Activated CD4-positive, CD25-positive, alpha-beta regulatory T cell treated with anti-CD3 and anti-CD28 coated beads, Interleukin-2, amount 50 U/mL, for 16 hours (primary cell): ENCODE results near the gene LILRB1.
"Not testable (repeated sequence)": the region's sequence is repeated elsewhere in the genome, so short reads cannot be mapped to it uniquely, and the experiment has no call there.

ENCODE experiments used
- DNase-seq: peaks from one replicate; pipeline ENCODE4 v3.0.0-alpha.2; 2020; ENCODE audit warnings: low read depth, low spot score

The LILRB1 gene

DNA sequence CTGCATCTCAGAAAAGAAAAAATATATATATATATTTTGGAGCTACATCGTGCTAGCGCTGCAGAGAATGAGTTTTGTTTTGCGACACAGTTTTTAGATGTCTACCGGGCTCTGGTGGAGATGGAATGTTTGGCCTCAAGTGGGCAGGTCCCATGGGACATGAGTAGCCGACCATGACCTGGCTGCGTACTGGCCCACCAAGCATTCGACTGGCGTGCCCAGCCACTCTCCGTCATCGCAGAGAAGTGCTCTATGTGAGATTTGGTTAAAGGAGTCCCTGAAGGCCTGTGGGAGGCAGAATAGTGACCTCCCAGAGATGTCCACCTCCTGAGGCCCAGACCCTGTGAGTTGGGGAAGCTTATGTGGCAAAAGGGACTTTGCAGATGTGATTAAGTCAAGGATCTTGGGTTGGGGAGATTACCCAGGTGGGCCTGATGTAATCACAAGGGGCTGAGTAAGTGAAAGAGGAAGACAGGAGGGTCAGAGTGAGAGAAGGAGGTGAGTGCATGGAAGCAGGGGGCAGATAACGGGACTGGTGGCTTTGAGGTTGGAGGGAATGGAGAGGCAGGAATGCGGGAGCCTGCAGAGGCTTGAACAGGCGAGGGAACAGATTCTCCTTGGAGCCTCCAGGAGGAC is 31.7 kb downstream of the LILRB1 start:
- DNase-seq, result no peak

DNA sequence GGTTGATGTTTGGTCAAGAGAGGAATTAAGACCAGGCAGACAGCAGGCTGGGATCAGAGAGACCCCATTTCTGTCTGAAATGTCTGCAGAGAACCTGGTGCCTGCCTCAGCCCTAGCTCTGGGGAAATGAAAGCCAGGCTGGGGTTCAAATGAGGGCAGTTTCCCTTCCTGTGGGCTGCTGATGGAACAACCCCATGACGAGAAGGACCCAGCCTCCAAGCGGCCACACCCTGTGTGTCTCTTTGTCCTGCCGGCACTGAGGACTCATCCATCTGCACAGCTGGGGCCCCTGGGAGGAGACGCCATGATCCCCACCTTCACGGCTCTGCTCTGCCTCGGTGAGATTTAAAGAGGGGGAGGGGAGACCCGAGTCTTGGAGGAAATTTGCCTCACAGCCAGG is 32.4 kb downstream of the LILRB1 start, which contains the start of gene LILRB4:
LILRB4 (plus strand) TSS at position 256 of the 400 bp plus-strand sequence; CDS start at position 305, 49 bp downstream.
- DNase-seq, result no peak

DNA sequence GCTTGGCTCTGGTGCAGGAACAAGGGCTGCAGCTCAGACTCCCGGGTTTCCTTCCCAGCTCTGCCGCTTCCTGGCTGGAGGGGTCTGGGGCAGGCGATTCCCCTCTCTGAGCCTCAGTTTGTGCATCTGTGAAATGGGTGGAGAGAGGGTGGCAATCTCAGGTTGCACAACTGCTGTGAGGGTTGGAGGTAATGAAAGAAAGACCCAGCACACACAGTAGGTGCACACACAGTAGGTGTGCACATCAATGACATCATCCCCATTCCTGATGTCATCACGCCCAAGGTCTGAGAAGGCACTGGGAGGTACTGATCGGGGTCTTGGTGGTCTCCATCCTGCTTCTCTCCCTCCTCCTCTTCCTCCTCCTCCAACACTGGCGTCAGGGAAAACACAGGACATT is 35.2 kb downstream of the LILRB1 start:
- no peak for DNase-seq

DNA sequence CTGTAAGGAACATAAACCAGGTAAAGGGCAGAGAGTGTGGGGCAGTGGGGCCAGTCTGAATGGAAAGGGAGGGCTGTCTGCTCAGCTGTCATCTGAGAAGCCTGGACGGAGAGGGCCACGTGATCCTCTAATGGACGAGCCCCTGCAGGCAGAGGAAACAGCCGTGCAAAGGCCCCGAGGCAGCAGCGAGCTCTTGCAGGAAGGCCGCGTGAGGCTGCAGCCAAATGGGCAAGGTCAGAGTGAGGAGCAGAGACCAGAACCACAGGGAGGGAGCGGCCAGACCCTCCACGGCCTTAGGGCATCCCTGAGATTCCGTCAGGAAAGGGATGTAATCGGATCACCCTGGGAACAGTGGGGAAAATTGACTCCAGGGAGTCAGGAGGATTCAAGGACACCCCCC is 36.9 kb downstream of the LILRB1 start:
- no peak for DNase-seq

DNA sequence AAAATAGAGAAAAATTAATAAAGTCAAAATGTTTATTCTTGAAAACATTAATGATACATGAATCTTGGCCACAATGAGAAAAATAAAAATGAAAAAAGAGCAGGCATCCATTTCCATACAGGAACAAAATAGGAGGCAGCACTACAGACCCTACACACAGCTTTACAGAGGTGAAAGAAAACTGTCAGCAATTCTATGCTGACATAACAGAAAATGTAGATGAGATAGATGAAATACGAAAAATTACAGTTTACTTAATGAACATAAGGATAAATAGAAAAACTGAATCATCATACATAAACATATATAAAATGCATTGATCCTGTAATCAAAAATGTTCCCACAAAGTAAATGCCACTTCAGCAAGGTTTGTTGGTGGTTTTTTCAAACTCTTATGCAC is 38.1 kb downstream of the LILRB1 start:
- no peak for DNase-seq

DNA sequence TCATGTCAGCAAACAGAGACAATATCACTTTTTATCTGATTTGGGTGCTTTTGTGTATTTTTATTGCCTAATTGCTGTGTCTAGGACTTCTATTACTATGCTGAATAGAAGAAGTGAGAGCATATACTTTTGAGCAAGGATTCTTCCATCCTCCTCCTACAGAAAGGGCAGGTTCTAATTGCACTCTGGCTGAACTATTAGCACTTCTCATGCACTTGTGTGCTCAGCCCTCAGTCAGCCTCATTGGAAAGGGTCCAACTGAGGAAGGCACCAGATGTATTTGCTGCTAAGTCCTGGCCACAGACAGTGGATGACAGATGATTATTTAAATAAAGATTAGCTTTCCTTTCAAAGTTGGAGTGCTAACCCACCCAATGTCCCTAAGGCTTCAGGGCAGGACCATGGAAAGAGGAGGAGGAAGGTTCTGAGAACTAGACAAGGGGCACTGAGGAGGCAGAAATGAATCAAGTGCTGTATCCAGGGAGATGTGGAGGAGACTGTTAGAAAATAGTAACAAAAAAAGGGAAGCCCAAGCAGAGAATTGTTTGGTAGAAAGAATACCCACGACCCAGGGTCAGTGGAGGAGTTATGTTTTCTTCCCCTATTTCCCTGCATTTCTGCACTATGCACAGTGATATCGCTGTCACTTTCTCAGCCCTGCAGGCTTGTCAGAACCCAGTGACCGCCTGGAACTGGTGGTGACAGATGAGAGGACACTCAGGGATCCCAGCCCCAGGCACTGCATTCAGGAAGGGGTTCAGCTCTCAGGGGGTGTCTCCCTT is 40.5 kb downstream of the LILRB1 start:
- no peak for DNase-seq

DNA sequence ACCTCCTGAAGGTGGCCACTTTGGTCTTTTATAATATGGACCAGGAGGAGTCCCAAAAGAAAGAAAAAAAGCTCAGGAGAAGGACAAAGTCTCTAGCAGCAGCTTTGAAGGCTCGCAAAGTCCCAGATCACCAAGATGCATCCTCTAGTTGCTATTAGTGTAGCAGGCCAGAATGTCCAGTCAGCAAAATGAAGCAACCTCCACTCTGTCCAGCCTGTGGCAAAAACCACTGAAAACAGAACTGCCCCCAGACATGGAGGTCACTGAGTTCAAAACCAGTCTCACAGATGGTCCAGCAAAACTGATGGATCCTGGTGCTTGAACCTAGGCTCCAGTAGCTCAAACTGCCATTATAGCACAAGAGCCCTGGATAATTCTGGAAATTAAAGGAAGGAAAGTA is 42.9 kb downstream of the LILRB1 start:
- no peak for DNase-seq

DNA sequence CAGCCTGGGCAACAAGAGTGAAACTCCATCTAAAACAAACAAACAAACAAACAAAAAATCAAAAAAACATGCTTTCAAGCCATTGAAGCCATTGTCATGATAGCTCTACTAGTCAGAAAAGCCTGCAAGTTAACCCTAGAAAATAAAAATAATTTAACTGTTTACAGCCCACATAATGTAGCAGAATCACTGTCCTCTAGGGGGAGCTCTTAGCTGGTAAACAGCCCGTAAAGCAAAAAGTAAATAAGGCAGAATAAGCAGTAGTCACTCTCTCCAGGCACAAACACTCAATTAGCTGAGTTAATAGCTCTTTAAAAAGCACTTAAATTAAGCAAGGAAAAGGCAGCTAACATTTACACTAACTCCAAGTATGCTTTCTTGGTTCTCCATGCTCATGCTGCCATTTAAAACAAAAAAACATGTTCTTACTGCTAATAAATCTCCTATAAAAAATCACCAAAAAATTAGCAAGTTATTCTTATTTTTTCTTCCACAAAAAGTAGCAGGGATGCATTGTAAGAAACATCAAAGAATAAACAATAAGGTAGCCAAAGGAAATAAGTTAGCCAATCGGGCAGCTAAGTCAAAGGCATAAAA is 43.8 kb downstream of the LILRB1 start:
- DNase-seq, result no peak

DNA sequence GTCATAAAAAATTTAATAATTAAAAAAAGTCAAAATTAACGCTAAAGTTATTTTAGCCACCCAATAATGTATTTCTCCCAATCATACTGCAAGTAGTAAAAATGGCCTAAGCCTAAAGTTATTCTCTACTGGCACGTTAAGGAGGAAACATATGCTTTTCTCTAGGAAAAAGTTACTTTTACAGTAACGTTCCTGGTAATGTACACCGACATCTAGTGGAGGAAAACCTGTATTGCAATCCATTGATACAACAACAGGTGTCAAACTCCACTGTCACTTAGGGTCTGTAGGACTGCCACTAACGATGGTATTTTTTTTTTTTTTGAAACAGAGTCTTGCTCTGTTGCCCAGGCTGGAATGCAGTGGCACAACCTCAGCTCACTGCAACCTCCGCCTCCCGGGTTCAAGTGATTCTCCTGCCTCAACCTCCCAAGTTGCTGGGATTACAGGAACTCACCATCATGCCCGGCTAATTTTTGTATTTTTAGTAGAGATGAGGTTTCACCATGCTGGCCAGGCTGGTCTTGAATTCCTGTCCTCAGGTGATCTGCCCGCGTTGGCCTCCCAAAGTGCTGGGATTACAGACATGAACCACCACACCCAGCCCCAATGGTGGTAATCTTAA is 46.0 kb downstream of the LILRB1 start:
- not testable (repeated sequence) for DNase-seq

DNA sequence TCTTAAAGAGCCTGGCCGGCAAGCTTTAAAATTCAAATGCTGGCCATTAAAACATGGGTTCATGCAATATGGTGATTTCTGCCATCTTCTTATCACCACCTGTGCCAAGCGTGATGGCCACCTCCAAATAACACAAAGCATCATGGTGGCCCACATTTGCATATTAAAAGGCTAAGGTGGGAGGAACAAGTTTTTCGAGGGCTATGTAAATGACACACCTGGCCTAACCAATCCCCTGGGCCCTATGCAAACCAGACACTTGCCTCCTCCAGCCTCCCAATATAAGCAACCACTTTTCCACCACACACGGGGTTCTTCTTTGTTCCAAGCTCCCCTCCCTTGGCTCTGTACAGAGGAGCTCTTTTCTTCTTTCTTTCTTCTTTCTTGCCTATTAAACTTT is 46.9 kb downstream of the LILRB1 start:
- no peak for DNase-seq

DNA sequence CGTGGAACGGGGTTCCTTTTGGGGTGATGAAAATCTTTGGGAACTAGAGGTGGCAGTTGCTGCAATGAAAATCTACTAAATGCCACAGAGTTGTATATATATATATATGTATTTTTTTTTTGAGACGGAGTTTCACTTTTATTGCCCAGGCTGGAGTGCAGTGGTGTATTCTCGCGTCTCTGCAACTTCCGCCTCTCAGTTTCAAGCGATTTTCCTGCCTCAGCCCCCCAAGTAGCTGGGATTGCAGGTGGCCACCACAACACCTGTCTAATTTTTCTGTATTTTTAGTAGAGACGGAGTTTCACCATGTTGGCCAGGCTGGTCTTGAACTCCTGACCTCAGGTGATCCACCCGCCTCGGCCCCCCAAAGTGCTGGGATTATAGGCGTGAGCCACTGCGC is 51.3 kb downstream of the LILRB1 start:
- DNase-seq, result not testable (repeated sequence)

DNA sequence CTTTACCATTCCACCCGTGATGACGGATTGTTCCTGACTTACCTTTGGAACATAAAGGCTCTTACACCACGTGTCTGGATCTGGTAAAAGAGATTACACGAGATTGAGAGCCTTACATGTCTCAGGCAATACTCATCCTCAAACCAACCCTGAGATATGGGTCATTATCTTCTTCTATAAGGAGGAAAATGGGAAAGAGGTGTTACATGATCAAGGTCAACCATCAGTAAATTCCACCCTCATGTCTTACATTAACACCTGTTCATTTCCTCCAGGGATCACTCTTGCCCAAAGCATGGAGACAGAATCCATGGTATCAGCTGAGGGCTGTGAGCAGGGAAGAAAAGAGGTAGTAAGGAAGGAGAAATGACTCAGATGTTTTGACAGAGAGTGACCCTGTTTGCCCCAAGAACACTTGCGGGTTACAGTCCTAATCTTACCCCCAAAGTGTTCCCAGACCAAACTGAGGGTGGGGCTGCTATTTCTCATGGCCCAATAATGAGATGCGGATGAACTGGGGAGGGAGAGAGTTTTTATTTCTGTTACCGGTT is 52.1 kb downstream of the LILRB1 start:
- DNase-seq, result no peak

DNA sequence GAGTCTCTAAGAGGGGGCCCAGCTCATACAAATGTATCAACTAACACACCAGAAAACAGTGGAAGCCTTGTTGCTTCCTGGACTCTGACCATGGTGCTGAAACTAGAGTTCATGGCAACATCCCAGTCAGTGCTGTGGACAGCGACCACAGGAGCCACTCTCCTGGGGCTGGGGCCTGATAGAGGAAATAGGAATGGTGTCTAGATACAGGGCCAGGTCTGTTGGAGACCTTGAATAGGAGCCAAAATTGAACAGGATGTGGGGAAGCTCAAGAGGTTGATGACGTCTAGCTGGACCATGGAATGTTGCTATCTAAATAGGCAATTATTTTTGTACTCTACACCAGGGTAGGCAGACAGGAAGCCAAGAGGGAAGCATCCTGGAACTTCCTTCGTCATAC is 54.2 kb downstream of the LILRB1 start:
- DNase-seq, result no peak
